GM13977 (cell line): ENCODE measurements around the gene RNF39.

Source experiments
- DNase-seq: peaks from one replicate; pipeline ENCODE4 v3.0.0; 2012; ENCODE audit warnings: low spot score
- CTCF ChIP-seq: IDR thresholded peaks from 2 replicates; pipeline ENCODE4 v1.5.1; 2012; ENCODE audit warnings: mild to moderate bottlenecking, control low read depth; ENCODE audit not compliant: insufficient read depth; ENCODE audit errors: extremely low read depth, missing control alignments
- in situ Hi-C: fragments of 300-500 bp; cut with MboI; formaldehyde crosslinking; loops from one replicate; pipeline ENCODE4 v1.12.0; 2022; ENCODE audit warnings: low sequenced_read_pairs, low pct_unique_long_range_greater_than_20kb, mixed read lengths, inconsistent platforms; ENCODE audit not compliant: unreplicated experiment

RNF39 gene

GRCh38 chr6:30113003-30113759 lies 37.6 kb upstream of the RNF39 start, which contains the start of gene TRIM31:
TSS of gene TRIM31 (minus strand) at chr6:30113090. CDS start at chr6:30112805, 285 bp downstream.
- TF ChIP-seq CTCF: no peak
- no peak for DNase-seq
- in situ Hi-C loops: no loop called here

- in situ Hi-C loops: no loop called here
- DNase-seq: no peak
- no peak for TF ChIP-seq CTCF
Measured at GRCh38 chr6:30112402-30112994, 36.9 kb upstream of the RNF39 start.

GRCh38 chr6:30111266-30111856 lies 35.8 kb upstream of the RNF39 start:
- TF ChIP-seq CTCF: no peak
- no peak for DNase-seq
- in situ Hi-C loops: no loop called here

- in situ Hi-C loops: no loop called here
- no peak for TF ChIP-seq CTCF
- DNase-seq: no peak
Measured at GRCh38 chr6:30104661-30105060, 29.1 kb upstream of the RNF39 start.

GRCh38 chr6:30103872-30104179 lies 28.3 kb upstream of the RNF39 start:
- TF ChIP-seq CTCF: no peak
- in situ Hi-C loops: no loop called here
- no peak for DNase-seq

GRCh38 chr6:30102970-30103871 lies 27.7 kb upstream of the RNF39 start:
- peak; percentile 95 for TF ChIP-seq CTCF
- DNase-seq: peak; percentile 91
- in situ Hi-C loops: no loop called here
